Naive thymus-derived CD4-positive, alpha-beta T cell (primary cell): Measurements from ENCODE around the gene SUV39H1. TPM values are rescaled to one million over a fixed set of nuclear protein-coding genes. Genes with fewer than 3 reads are reported as not detected.

Experiments used
- ATAC-seq: fragments of 150-1000 bp; cut with Tn5 transposase; 2 replicates; pipeline ENCODE4 v1.10.0; 2021; ENCODE audit warnings: mild to moderate bottlenecking, moderate library complexity
- CTCF ChIA-PET: fragments of 350-600 bp; sonication (Branson Sonifier 250); formaldehyde crosslinking; loops from one replicate; lab custom pipeline; 2021; ENCODE audit warnings: antibody characterized with exemption; lab: Charles Lee
- POLR2A ChIA-PET: fragments of 350-600 bp; sonication (Branson Sonifier 250); formaldehyde crosslinking; loops from one replicate; lab custom pipeline; 2021; ENCODE audit warnings: antibody characterized with exemption, inconsistent platforms; lab: Charles Lee
- DNase-seq, 9 donors: peaks; one replicate each; pipeline versions ENCODE4 v3.0.0 to v3.0.0-alpha.2; 2020 to 2022; ENCODE audit warnings: mixed read lengths in 1 of 9
- H3K27ac ChIP-seq: one replicate; pipeline ENCODE4 v1.7.0; 2013; ENCODE audit warnings: mild to moderate bottlenecking, low read depth, low read length, moderate library complexity
- H3K27me3 ChIP-seq, 2 donors: one replicate each; pipeline ENCODE4 v1.7.0; 2013; ENCODE audit warnings: low read length in 2 of 2, mild to moderate bottlenecking in 2 of 2, moderate library complexity in 2 of 2; ENCODE audit not compliant: control insufficient read depth in 2 of 2, insufficient read depth in 2 of 2
- H3K36me3 ChIP-seq, 3 experiments: 1 replicate in 2 of 3; 2 replicates in 1 of 3; pipeline ENCODE4 v1.7.0; 2013; ENCODE audit warnings: low read length in 3 of 3, mild to moderate bottlenecking in 3 of 3, moderate library complexity in 1 of 3; ENCODE audit not compliant: insufficient read depth in 3 of 3, control insufficient read depth in 2 of 3
- H3K4me1 ChIP-seq, 2 donors: one replicate each; pipeline ENCODE4 v1.7.0; 2013; ENCODE audit warnings: low read length in 2 of 2, mild to moderate bottlenecking in 2 of 2, moderate library complexity in 1 of 2; ENCODE audit not compliant: control insufficient read depth in 2 of 2, insufficient read depth in 2 of 2
- H3K4me3 ChIP-seq: 2 replicates; pipeline ENCODE4 v1.7.0; 2013; ENCODE audit warnings: mild to moderate bottlenecking, low read length
- H3K9me3 ChIP-seq, 3 experiments: 1 replicate in 2 of 3; 2 replicates in 1 of 3; pipeline ENCODE4 v1.7.0; 2013; ENCODE audit warnings: low read length in 3 of 3; ENCODE audit not compliant: control insufficient read depth in 2 of 3
- H3K27ac Mint-ChIP-seq, 9 donors: one replicate each; pipeline ENCODE4 v1.8.0; 2020 to 2022; ENCODE audit warnings: mixed read lengths in 9 of 9, mild to moderate bottlenecking in 8 of 9, moderate library complexity in 5 of 9, inconsistent platforms in 2 of 9
- H3K27me3 Mint-ChIP-seq, 5 donors: one replicate each; pipeline ENCODE4 v1.8.0; 2021 to 2022; ENCODE audit warnings: mixed read lengths in 5 of 5, mild to moderate bottlenecking in 1 of 5
- H3K36me3 Mint-ChIP-seq, 5 donors: one replicate each; pipeline ENCODE4 v1.8.0; 2020 to 2022; ENCODE audit warnings: mixed read lengths in 5 of 5, mild to moderate bottlenecking in 3 of 5, inconsistent platforms in 1 of 5
- H3K4me1 Mint-ChIP-seq, 7 donors: one replicate each; pipeline ENCODE4 v1.8.0; 2020 to 2022; ENCODE audit warnings: mixed read lengths in 7 of 7, mild to moderate bottlenecking in 3 of 7, inconsistent platforms in 1 of 7
- H3K4me3 Mint-ChIP-seq, 10 donors: one replicate each; pipeline ENCODE4 v1.8.0; 2020 to 2022; ENCODE audit warnings: mild to moderate bottlenecking in 10 of 10, mixed read lengths in 10 of 10, moderate library complexity in 6 of 10, inconsistent platforms in 2 of 10
- H3K9me3 Mint-ChIP-seq, 11 donors: one replicate each; pipeline ENCODE4 v1.8.0; 2020 to 2022; ENCODE audit warnings: mixed read lengths in 11 of 11, mild to moderate bottlenecking in 4 of 11, inconsistent platforms in 1 of 11, moderate library complexity in 1 of 11
- intact Hi-C, 2 donors: fragments of 100-400 bp; cut with micrococcal nuclease; formaldehyde crosslinking; loops; one replicate each; pipeline ENCODE4 v1.15.1; 2023
- polyA plus RNA-seq, 2 donors: library from polyadenylated mRNA; unstranded; fragments of 300-500 nt; fragmentation: Illumina TruSeq; gene quantifications; one replicate each; pipeline ENCODE4 v1.2.3, GENCODE V29; 2021
- total RNA-seq, 6 experiments: library from RNA in 5 of 6; stranded (reverse) in 5 of 6; gene quantifications; 1 replicate in 5 of 6; 2 replicates in 1 of 6; pipeline ENCODE4 v1.2.3 and lab custom pipeline; 2021 to 2026

The SUV39H1 gene
- total and polyA plus RNA-seq, 7 experiments from 2014 or later = 4.6 to 23.3 (median 8.6) TPM

DNA sequence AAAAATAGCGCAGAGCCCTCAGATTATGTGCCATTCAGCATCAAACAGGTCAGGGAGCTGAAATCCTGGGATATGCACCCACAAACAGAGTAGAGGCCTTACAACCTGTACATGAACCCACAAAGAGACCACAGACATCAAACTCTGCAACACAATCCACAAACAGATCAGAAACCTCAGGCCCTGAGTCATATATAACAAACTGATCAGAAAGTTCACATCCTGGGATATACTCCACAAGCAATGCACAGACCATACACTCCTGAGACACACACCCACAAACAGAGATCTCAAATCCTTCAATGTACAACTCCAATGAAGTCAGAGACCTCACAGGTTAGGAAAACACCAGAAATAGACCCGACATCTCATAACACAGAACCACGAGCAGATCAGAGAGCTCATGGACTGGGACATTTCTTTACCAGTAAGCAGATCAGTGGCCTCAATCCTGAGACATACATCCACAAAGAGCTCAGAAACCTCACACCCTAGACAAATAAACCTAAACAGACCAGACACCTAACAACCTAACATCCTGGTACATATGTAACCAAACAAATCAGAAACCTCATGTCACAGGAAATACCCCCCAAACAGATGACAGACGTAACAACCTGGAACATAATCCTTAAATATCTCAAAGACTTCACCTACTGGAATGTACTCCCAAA, 24.2 kb downstream of the SUV39H1 start:
- Mint-ChIP-seq H3K4me3 (no peak overlapping the region), H3K27ac (no peak overlapping the region), H3K27me3 (no peaks in the 10 kb centered on the region), H3K4me1 (peaks cover 22 to 40% (median 38%) of the 10 kb centered on the region in 7 donors), H3K9me3 (peaks cover 0 to 11% (median 0%) of the 10 kb centered on the region in 11 donors), H3K36me3 (peaks cover 0 to 34% (median 0%) of the 10 kb centered on the region in 5 donors)
- ChIA-PET CTCF (interaction anchor here (0.6 kb wide), 1 partner anchor 16 kb away, joined by 3 read pairs; no protein-coding TSS in a partner anchor), POLR2A (interaction anchor here (0.6 to 1.2 kb wide), 3 partner anchors 16 to 36 kb away, joined by 3 to 7 read pairs (median 4); no protein-coding TSS in a partner anchor)
- H3K4me3 ChIP-seq = no peak overlapping the region
- no peaks in the 10 kb centered on the region for H3K9me3 ChIP-seq
- DNase-seq = peak in 2 of 9 donors; percentile 22 to 25
- ATAC-seq = peak; percentile 67
- no peaks in the 10 kb centered on the region for H3K27me3 ChIP-seq
- H3K27ac ChIP-seq = no peak overlapping the region
- intact Hi-C loops = no loop called here
- H3K36me3 ChIP-seq = no peaks in the 10 kb centered on the region
- H3K4me1 ChIP-seq = peaks cover 30 to 44% of the 10 kb centered on the region in 2 donors

DNA sequence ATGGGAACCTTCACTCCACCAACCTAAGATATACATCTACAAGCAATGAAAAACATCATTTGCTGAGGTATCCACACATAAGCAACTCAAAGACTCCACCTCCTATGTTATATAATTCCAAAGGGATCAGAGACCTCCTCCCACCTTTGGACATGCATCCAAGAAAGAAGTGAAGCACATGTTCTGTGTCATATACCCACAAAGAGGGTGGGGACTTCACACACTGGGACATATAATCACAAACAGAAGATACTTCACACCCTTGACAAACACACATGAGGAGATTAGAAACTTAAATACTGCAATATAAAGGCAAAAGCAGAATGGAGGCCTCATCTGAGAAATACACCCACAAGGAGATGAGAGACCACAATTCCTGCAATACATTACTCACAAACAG, 25.4 kb downstream of the SUV39H1 start:
- H3K4me3 Mint-ChIP-seq = no peak overlapping the region

DNA sequence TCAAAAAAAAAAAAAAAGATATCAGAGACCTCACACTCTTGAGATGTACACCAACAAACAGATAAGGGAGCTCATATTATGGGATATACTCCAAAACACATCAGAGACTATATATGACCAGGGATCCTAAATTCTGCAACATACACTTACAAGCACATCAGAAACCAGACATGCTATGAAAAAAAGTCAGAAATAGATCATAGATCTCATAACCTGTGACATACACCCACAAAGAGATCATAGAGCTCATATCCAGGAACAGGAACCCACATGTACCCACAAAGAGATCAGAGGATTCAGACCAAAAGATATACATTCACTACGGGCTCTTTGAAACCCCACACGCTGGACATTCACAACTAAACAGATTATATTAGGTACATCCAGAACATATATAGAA, 30.1 kb downstream of the SUV39H1 start:
- H3K27me3 ChIP-seq = no peaks in the 10 kb centered on the region
- no peak overlapping the region for H3K4me3 ChIP-seq
- Mint-ChIP-seq H3K27ac (peak overlapping the region in 8 of 9 donors; percentile 1 to 82 (median 76)), H3K4me1 (peaks cover 17 to 49% (median 40%) of the 10 kb centered on the region in 7 donors), H3K4me3 (peak overlapping the region in 7 of 10 donors; percentile 7 to 49 (median 22)), H3K9me3 (peaks cover 5 to 28% (median 12%) of the 10 kb centered on the region in 11 donors), H3K36me3 (peaks cover 5 to 50% (median 16%) of the 10 kb centered on the region in 5 donors), H3K27me3 (no peaks in the 10 kb centered on the region)
- H3K4me1 ChIP-seq = peaks cover 11 to 17% of the 10 kb centered on the region in 2 donors
- ChIA-PET CTCF (interaction anchor here (0.9 kb wide), 1 partner anchor 11 kb away, joined by 3 read pairs; no protein-coding TSS in a partner anchor), POLR2A (interaction anchor here (0.6 to 1.5 kb wide), 4 partner anchors 9 to 31 kb away, joined by 3 to 11 read pairs (median 4); no protein-coding TSS in a partner anchor)
- H3K9me3 ChIP-seq = peaks cover 0 to 5% (median 0%) of the 10 kb centered on the region in 3 experiments
- H3K36me3 ChIP-seq = no peaks in the 10 kb centered on the region
- ATAC-seq = peak; percentile 65
- intact Hi-C loops = no loop called here
- H3K27ac ChIP-seq = no peak overlapping the region
- DNase-seq = peak in 5 of 9 donors; percentile 24 to 52 (median 40)

More for the DNA sequence above, 25.4 kb downstream of the SUV39H1 start:
- Histone ChIP-seq H3K27ac (no peak overlapping the region), H3K27me3 (no peaks in the 10 kb centered on the region), H3K4me3 (no peak overlapping the region), H3K4me1 (peaks cover 29 to 39% of the 10 kb centered on the region in 2 donors), H3K9me3 (no peaks in the 10 kb centered on the region), H3K36me3 (no peaks in the 10 kb centered on the region)
- no peaks in the 10 kb centered on the region for H3K27me3 Mint-ChIP-seq
- H3K27ac Mint-ChIP-seq = no peak overlapping the region
- H3K9me3 Mint-ChIP-seq = peaks cover 0 to 10% (median 2%) of the 10 kb centered on the region in 11 donors
- ChIA-PET CTCF (no interaction called here), POLR2A (interaction anchor here (1.2 kb wide), 1 partner anchor 15 kb away, joined by 7 read pairs; no protein-coding TSS in a partner anchor)
- H3K4me1 Mint-ChIP-seq = peaks cover 24 to 41% (median 38%) of the 10 kb centered on the region in 7 donors
- intact Hi-C loops = no loop called here
- DNase-seq (no peak), ATAC-seq (no peak)
- peaks cover 0 to 35% (median 5%) of the 10 kb centered on the region in 5 donors for H3K36me3 Mint-ChIP-seq

DNA sequence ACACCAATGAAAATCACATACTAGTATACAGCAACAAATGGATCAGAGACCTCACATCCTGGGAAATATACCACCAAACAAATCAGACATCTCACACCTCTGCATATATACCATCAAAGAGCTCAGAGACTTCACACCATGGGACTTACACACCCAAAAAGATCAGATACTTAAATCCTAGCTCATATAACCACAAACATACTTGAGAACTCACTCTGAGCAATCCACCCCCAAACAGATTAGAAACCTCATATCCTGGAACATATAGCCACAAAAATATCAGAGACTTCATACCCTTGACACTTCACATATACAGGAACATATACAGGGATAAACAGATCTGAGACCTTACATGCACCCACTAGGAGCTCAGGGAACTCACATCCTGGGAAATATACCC, 32.1 kb downstream of the SUV39H1 start:
- Histone ChIP-seq H3K27ac (no peak overlapping the region), H3K9me3 (peaks cover 0 to 5% (median 0%) of the 10 kb centered on the region in 3 experiments), H3K36me3 (no peaks in the 10 kb centered on the region), H3K4me1 (peaks cover 11 to 17% of the 10 kb centered on the region in 2 donors), H3K4me3 (no peak overlapping the region), H3K27me3 (no peaks in the 10 kb centered on the region)
- intact Hi-C loops = no loop called here
- peaks cover 19 to 51% (median 38%) of the 10 kb centered on the region in 7 donors for H3K4me1 Mint-ChIP-seq
- H3K9me3 Mint-ChIP-seq = peaks cover 5 to 28% (median 12%) of the 10 kb centered on the region in 11 donors
- no peak for DNase-seq
- no peaks in the 10 kb centered on the region for H3K27me3 Mint-ChIP-seq
- peak overlapping the region in 3 of 10 donors; percentile 1 to 42 (median 29) for H3K4me3 Mint-ChIP-seq
- POLR2A ChIA-PET = interaction anchor here (0.9 to 1.9 kb wide), 6 partner anchors 9 to 29 kb away, joined by 3 to 9 read pairs (median 4); no protein-coding TSS in a partner anchor
- CTCF ChIA-PET = interaction anchor here (0.6 to 1.0 kb wide), 2 partner anchors 9 to 77 kb away, joined by 3 to 4 read pairs; no protein-coding TSS in a partner anchor
- ATAC-seq = no peak
- peak overlapping the region in 3 of 9 donors; percentile 19 to 40 (median 38) for H3K27ac Mint-ChIP-seq
- peaks cover 5 to 49% (median 17%) of the 10 kb centered on the region in 5 donors for H3K36me3 Mint-ChIP-seq

DNA sequence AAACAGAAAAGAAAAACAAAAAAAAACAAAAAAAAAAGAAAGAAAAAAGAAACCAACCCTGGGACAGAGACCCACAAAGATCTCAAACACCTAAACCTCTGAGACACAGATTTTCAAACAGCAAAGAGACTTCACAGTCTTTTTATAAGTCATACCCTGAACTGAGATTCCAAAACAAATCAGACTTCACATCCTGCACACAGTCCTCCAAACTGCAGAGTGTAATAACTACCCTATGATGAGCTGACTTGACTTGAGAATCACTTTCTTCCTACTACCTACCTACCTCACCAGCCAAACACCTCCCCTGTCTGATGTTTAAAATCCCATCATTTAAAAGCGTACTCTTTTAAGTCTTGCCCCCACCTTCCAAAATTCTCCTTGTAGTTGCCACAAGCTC, 39.8 kb downstream of the SUV39H1 start:
- peaks cover 8 to 31% (median 24%) of the 10 kb centered on the region in 7 donors for H3K4me1 Mint-ChIP-seq
- ATAC-seq = peak; percentile 6
- H3K27ac Mint-ChIP-seq = peak overlapping the region; percentile 55 to 98 (median 96)
- peaks cover 0 to 9% (median 4%) of the 10 kb centered on the region in 5 donors for H3K36me3 Mint-ChIP-seq
- Histone ChIP-seq H3K4me1 (peaks cover 12 to 14% of the 10 kb centered on the region in 2 donors), H3K27me3 (no peaks in the 10 kb centered on the region), H3K36me3 (no peaks in the 10 kb centered on the region), H3K27ac (peak overlapping the region; percentile 58), H3K4me3 (peak overlapping the region; percentile 45), H3K9me3 (no peaks in the 10 kb centered on the region)
- no peaks in the 10 kb centered on the region for H3K27me3 Mint-ChIP-seq
- H3K4me3 Mint-ChIP-seq = peak overlapping the region; percentile 79 to 98 (median 94)
- CTCF ChIA-PET = interaction anchor here (0.6 to 1.5 kb wide), 4 partner anchors 16 to 375 kb away, joined by 3 to 7 read pairs (median 4); no protein-coding TSS in a partner anchor
- DNase-seq = peak in 6 of 9 donors; percentile 14 to 44 (median 28)
- POLR2A ChIA-PET = interaction anchor here (0.9 to 4.4 kb wide), 15 partner anchors 8 to 183 kb away, joined by 3 to 50 read pairs (median 9); partner anchors contain the start of genes RBM3, SUV39H1 and WAS
- no peaks in the 10 kb centered on the region for H3K9me3 Mint-ChIP-seq
- intact Hi-C loops = loop anchor here (2.0 to 5.0 kb wide), 3 partner anchors 60 to 221 kb away; partner anchors contain the start of gene OTUD5 (in 1 of the 2)

DNA sequence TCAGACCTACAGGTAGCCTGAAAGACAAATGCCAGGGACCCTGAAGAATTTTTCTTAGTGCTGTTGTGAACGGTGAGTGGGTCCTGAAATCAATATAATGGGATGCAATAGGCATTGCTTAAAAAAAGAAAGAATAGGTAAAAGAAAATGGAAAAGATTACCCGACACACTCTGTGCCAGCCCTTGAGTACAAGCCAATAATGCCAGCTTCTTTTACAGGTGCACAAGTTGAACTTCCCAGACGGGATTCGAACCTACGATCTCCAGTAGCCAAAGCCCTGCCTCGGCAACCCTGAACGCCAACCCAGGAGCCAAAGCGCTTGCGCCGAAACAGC, 40.3 kb downstream of the SUV39H1 start:
- Histone ChIP-seq H3K27ac (peak overlapping the region; percentile 58), H3K4me3 (peak overlapping the region; percentile 45), H3K27me3 (no peaks in the 10 kb centered on the region), H3K9me3 (no peaks in the 10 kb centered on the region), H3K4me1 (peaks cover 12 to 14% of the 10 kb centered on the region in 2 donors), H3K36me3 (no peaks in the 10 kb centered on the region)
- H3K4me3 Mint-ChIP-seq = peak overlapping the region; percentile 79 to 98 (median 94)
- no peaks in the 10 kb centered on the region for H3K9me3 Mint-ChIP-seq
- DNase-seq (peak in 1 of 9 donors; percentile 4), ATAC-seq (no peak)
- H3K27ac Mint-ChIP-seq = peak overlapping the region; percentile 90 to 99 (median 96)
- peaks cover 0 to 8% (median 4%) of the 10 kb centered on the region in 5 donors for H3K36me3 Mint-ChIP-seq
- H3K27me3 Mint-ChIP-seq = no peaks in the 10 kb centered on the region
- peaks cover 8 to 31% (median 24%) of the 10 kb centered on the region in 7 donors for H3K4me1 Mint-ChIP-seq
- CTCF ChIA-PET = interaction anchor here (0.6 to 1.5 kb wide), 7 partner anchors 8 to 375 kb away, joined by 3 to 7 read pairs (median 3); no protein-coding TSS in a partner anchor
- POLR2A ChIA-PET = interaction anchor here (0.7 to 4.4 kb wide), 24 partner anchors 8 to 454 kb away, joined by 3 to 50 read pairs (median 6); partner anchors contain the start of genes HDAC6, OTUD5, RBM3 and SLC35A2
- intact Hi-C loops = loop anchor here (1.0 to 5.0 kb wide), 15 partner anchors 24 to 306 kb away; partner anchors contain the start of genes PQBP1 (in 2 of the 2), SUV39H1 (in 2 of the 2), TIMM17B (in 2 of the 2) and OTUD5 (in 1 of the 2)
